OCI-LY3 (cell line): ENCODE measurements around the gene ECHDC1.

Experiments used
- CTCF ChIP-seq: fragments of 200-600, 300-600 bp; sonication (generic); IDR thresholded peaks from 2 replicates; pipeline ENCODE4 v1.5.1; 2014; ENCODE audit warnings: antibody characterized with exemption, low read length, low read depth
- EZH2phosphoT487 ChIP-seq: fragments of 200-600 bp; shearing (Covaris generic); IDR thresholded peaks from 2 replicates; pipeline ENCODE4 v1.6.1; 2018; ENCODE audit warnings: antibody characterized with exemption, mixed run types, low read depth

- TF ChIP-seq CTCF: no peak
- TF ChIP-seq EZH2phosphoT487: no peak
Observed at GRCh38 chr6:127272576-127272975, 70.8 kb downstream of the ECHDC1 start.
